ENCODE data around the gene ABCA2.

DNA sequence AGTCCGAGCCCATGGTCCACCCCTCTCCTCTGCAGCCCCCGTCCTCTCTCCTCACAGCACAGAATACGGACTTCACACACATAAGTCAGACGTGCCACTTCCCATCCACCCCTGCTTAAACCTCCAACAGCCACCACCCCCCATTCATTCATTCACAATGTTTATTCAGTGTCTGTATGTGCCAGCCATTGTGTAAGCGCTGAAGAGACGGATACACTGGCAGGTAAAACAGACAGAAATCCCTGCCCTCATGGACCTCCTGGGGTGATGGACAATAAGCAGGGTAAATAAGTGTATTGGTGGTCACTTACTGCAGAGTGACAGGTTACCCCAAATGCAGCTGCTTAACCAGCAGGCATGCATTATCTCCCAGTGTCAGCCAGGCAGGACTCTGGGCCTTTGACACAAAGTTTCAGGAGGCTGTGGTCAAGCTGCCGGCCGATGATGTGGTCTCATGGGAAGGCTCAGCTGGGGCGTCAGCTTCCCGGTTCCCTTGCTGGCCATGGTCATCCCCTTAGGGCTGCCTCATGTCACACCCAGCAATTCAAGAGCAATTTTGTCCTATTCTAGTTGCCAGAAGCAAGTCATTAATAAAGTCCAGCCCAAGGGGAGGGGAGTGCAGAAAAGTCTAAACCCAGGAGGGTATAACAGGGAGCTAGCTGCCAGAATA lies 37.7 kb downstream of the ABCA2 start:
- TF ChIP-seq, protein P1, sequence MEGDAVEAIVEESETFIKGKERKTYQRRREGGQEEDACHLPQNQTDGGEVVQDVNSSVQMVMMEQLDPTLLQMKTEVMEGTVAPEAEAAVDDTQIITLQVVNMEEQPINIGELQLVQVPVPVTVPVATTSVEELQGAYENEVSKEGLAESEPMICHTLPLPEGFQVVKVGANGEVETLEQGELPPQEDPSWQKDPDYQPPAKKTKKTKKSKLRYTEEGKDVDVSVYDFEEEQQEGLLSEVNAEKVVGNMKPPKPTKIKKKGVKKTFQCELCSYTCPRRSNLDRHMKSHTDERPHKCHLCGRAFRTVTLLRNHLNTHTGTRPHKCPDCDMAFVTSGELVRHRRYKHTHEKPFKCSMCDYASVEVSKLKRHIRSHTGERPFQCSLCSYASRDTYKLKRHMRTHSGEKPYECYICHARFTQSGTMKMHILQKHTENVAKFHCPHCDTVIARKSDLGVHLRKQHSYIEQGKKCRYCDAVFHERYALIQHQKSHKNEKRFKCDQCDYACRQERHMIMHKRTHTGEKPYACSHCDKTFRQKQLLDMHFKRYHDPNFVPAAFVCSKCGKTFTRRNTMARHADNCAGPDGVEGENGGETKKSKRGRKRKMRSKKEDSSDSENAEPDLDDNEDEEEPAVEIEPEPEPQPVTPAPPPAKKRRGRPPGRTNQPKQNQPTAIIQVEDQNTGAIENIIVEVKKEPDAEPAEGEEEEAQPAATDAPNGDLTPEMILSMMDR (IDR thresholded peaks at IDR 0.05; ENCODE audit: insufficient read depth, low read depth, low read length), result no peak
- no peak for TF ChIP-seq EZH2 (IDR thresholded peaks at IDR 0.05; ENCODE audit: insufficient read depth, low read length)
